A673 (cell line): Measurements from ENCODE around the gene WDR82. TPM values are rescaled to one million over a fixed set of nuclear protein-coding genes. Genes with fewer than 3 reads are reported as not detected.

Experiments used
- BruUV-seq: library from RNA; stranded (reverse); fragments of 400-500 nt; replicated peaks from 2 replicates; lab custom pipeline; 2021; lab: Mats Ljungman, UMichigan
- CTCF ChIA-PET: fragments of 300-600 bp; sonication (Branson Sonifier 250); formaldehyde crosslinking; loops from one replicate; lab custom pipeline; 2022; ENCODE audit warnings: antibody characterized with exemption; lab: Charles Lee
- POLR2A ChIA-PET: fragments of 300-600 bp; sonication (Branson Sonifier 250); formaldehyde crosslinking; loops from one replicate; lab custom pipeline; 2022; ENCODE audit warnings: antibody characterized with exemption; ENCODE audit not compliant: low non-redundant PET; lab: Charles Lee
- DNase-seq: peaks from one replicate; pipeline ENCODE4 v3.0.0-alpha.2; 2015; ENCODE audit warnings: low spot score
- H3K27ac ChIP-seq: fragments of 200-600 bp; sonication (generic); 2 replicates; pipeline ENCODE4 v1.5.1; 2016; ENCODE audit warnings: mixed run types, low read depth, mild to moderate bottlenecking, mixed read lengths, antibody characterized with exemption, low read length; ENCODE audit not compliant: poor library complexity, severe bottlenecking
- H3K27me3 ChIP-seq: fragments of 200-600 bp; sonication (generic); replicated peaks from 2 replicates; pipeline ENCODE4 v1.6.1; 2017; ENCODE audit warnings: mixed run types, low read depth, mild to moderate bottlenecking, mixed read lengths, antibody characterized with exemption, low read length; ENCODE audit not compliant: insufficient read depth, poor library complexity
- H3K36me3 ChIP-seq: fragments of 200-600 bp; sonication (generic); 2 replicates; pipeline ENCODE4 v1.6.1; 2016; ENCODE audit warnings: mixed run types, mild to moderate bottlenecking, mixed read lengths, antibody characterized with exemption, low read length; ENCODE audit not compliant: insufficient read depth, poor library complexity, severe bottlenecking
- H3K4me1 ChIP-seq: fragments of 200-600 bp; sonication (generic); 2 replicates; pipeline ENCODE4 v1.6.1; 2017; ENCODE audit warnings: mixed run types, mild to moderate bottlenecking, mixed read lengths, antibody characterized with exemption, low read length; ENCODE audit not compliant: insufficient read depth, poor library complexity, severe bottlenecking
- H3K4me3 ChIP-seq: fragments of 200-600 bp; sonication (generic); 2 replicates; pipeline ENCODE4 v1.5.1; 2016; ENCODE audit warnings: low read depth, mixed run types, mild to moderate bottlenecking, mixed read lengths, low read length; ENCODE audit not compliant: poor library complexity, severe bottlenecking
- H3K9me3 ChIP-seq: fragments of 200-600 bp; sonication (generic); 2 replicates; pipeline ENCODE4 v1.6.1; 2016; ENCODE audit warnings: mixed run types, low read depth, mild to moderate bottlenecking, mixed read lengths, antibody characterized with exemption, low read length; ENCODE audit not compliant: poor library complexity, severe bottlenecking
- CTCF ChIP-seq: fragments of 300-800, 200-600 bp; sonication (generic); conservative IDR thresholded peaks from 2 replicates; pipeline ENCODE4 v1.5.1; 2017; ENCODE audit warnings: low read depth, mild to moderate bottlenecking, antibody characterized with exemption, low read length, moderate library complexity, mixed read lengths
- EZH2 ChIP-seq: fragments of 200-600 bp; sonication (generic); IDR thresholded peaks from 2 replicates; pipeline ENCODE4 v1.6.1; 2017; ENCODE audit warnings: borderline replicate concordance, low read depth, mild to moderate bottlenecking, mixed read lengths, antibody characterized with exemption, low read length; ENCODE audit not compliant: poor library complexity, severe bottlenecking
- intact Hi-C: fragments of 100-400 bp; cut with micrococcal nuclease; formaldehyde crosslinking; loops from one replicate; pipeline ENCODE4 v1.10.0; 2022; ENCODE audit not compliant: unreplicated experiment
- total RNA-seq: library from RNA; stranded (reverse); gene quantifications from 2 replicates; pipeline ENCODE4 v1.2.3, GENCODE V29; 2021

Gene WDR82
- total RNA-seq, 1 experiment from 2014 or later, result 54.3 TPM

GRCh38 chr3:52319921-52320595 lies 41.6 kb upstream of the WDR82 start:
- Histone ChIP-seq H3K27me3 (no peaks in the 10 kb centered on the region), H3K4me3 (no peak overlapping the region), H3K27ac (no peak overlapping the region), H3K36me3 (no peaks in the 10 kb centered on the region), H3K4me1 (no peaks in the 10 kb centered on the region), H3K9me3 (no peaks in the 10 kb centered on the region)
- intact Hi-C loops, result no loop called here
- DNase-seq, result no peak
- no peak for TF ChIP-seq CTCF
- TF ChIP-seq EZH2, result no peak
- CTCF ChIA-PET, result no interaction called here
- no TSS peak for BruUV-seq
- POLR2A ChIA-PET, result interaction anchor here (0.5 to 0.6 kb wide), 2 partner anchors 34 to 42 kb away, joined by 3 read pairs; partner anchors contain the start of gene WDR82

GRCh38 chr3:52318186-52318816 lies 39.9 kb upstream of the WDR82 start:
- Histone ChIP-seq H3K4me3 (no peak overlapping the region), H3K4me1 (no peaks in the 10 kb centered on the region), H3K27me3 (no peaks in the 10 kb centered on the region), H3K9me3 (no peaks in the 10 kb centered on the region), H3K36me3 (no peaks in the 10 kb centered on the region), H3K27ac (no peak overlapping the region)
- no TSS peak for BruUV-seq
- TF ChIP-seq CTCF, result no peak
- ChIA-PET POLR2A (interaction anchor here (0.6 kb wide), 1 partner anchor 322 kb away, joined by 3 read pairs; no protein-coding TSS in a partner anchor), CTCF (no interaction called here)
- DNase-seq, result no peak
- intact Hi-C loops, result no loop called here

- peak overlapping the region; percentile 20 for H3K4me3 ChIP-seq
- H3K27ac ChIP-seq, result no peak overlapping the region
- intact Hi-C loops, result no loop called here
- H3K36me3 ChIP-seq, result no peaks in the 10 kb centered on the region
- POLR2A ChIA-PET, result no interaction called here
- TF ChIP-seq EZH2 (no peak), CTCF (no peak)
- BruUV-seq, result no TSS peak
- no peaks in the 10 kb centered on the region for H3K9me3 ChIP-seq
- no peaks in the 10 kb centered on the region for H3K4me1 ChIP-seq
- DNase-seq, result peak; percentile 34
- no peaks in the 10 kb centered on the region for H3K27me3 ChIP-seq
- CTCF ChIA-PET, result no interaction called here
Measured at GRCh38 chr3:52317208-52318000, 39.0 kb upstream of the WDR82 start.
